Central memory CD8-positive, alpha-beta T cell (primary cell): Measurements from ENCODE around the gene CTBP2.
A peak's percentile ranks its signal among the peaks of the same experiment; 100 is the strongest.
"Not testable (repeated sequence)": the region's sequence is repeated elsewhere in the genome, so short reads cannot be mapped to it uniquely, and the experiment has no call there.

Experiments
- ATAC-seq: fragments of 150-1000 bp; cut with Tn5 transposase; replicated peaks from 2 replicates; pipeline ENCODE4 v1.10.0; 2022; ENCODE audit warnings: mild to moderate bottlenecking, moderate FRiP score, moderate number of reproducible peaks; ENCODE audit not compliant: poor library complexity, severe bottlenecking; ENCODE audit errors: extremely low read depth
- DNase-seq, 2 donors: peaks; one replicate each; pipeline ENCODE4 v3.0.0; 2021; ENCODE audit warnings: low spot score in 2 of 2
- H3K27ac Mint-ChIP-seq: one replicate; pipeline ENCODE4 v1.8.0; 2022; ENCODE audit warnings: low read depth, mild to moderate bottlenecking, moderate library complexity, mixed read lengths
- H3K27me3 Mint-ChIP-seq: one replicate; pipeline ENCODE4 v1.8.0; 2022; ENCODE audit warnings: mixed read lengths
- H3K36me3 Mint-ChIP-seq: one replicate; pipeline ENCODE4 v1.8.0; 2022; ENCODE audit warnings: mild to moderate bottlenecking, moderate library complexity, mixed read lengths; ENCODE audit not compliant: insufficient read depth
- H3K4me1 Mint-ChIP-seq: one replicate; pipeline ENCODE4 v1.8.0; 2022; ENCODE audit warnings: mixed read lengths
- H3K4me3 Mint-ChIP-seq: one replicate; pipeline ENCODE4 v1.8.0; 2022; ENCODE audit warnings: mild to moderate bottlenecking, moderate library complexity, mixed read lengths
- H3K9me3 Mint-ChIP-seq: one replicate; pipeline ENCODE4 v1.8.0; 2022; ENCODE audit warnings: mixed read lengths

CTBP2 gene

GRCh38 chr10:125060026-125060425 lies 100.3 kb downstream of the CTBP2 start:
- H3K36me3 Mint-ChIP-seq = peaks cover 2% of the 10 kb centered on the region
- H3K27ac Mint-ChIP-seq = no peak overlapping the region
- no peaks in the 10 kb centered on the region for H3K9me3 Mint-ChIP-seq
- no peak overlapping the region for H3K4me3 Mint-ChIP-seq
- ATAC-seq = no peak
- peaks cover 28% of the 10 kb centered on the region for H3K4me1 Mint-ChIP-seq
- DNase-seq = no peak
- H3K27me3 Mint-ChIP-seq = peaks cover 19% of the 10 kb centered on the region

- Mint-ChIP-seq H3K4me1 (peaks cover 21% of the 10 kb centered on the region), H3K27me3 (peaks cover 26% of the 10 kb centered on the region)
- DNase-seq, H3K27ac Mint-ChIP-seq, H3K36me3 Mint-ChIP-seq, H3K4me3 Mint-ChIP-seq, ATAC-seq, H3K9me3 Mint-ChIP-seq: not testable (repeated sequence)
Observed at GRCh38 chr10:125059348-125059747, 101.0 kb downstream of the CTBP2 start.

GRCh38 chr10:125057158-125058001 lies 103.0 kb downstream of the CTBP2 start:
- H3K9me3 Mint-ChIP-seq = no peaks in the 10 kb centered on the region
- peaks cover 32% of the 10 kb centered on the region for H3K27me3 Mint-ChIP-seq
- ATAC-seq (no peak), DNase-seq (no peak)
- H3K4me3 Mint-ChIP-seq = no peak overlapping the region
- no peak overlapping the region for H3K27ac Mint-ChIP-seq
- peaks cover 18% of the 10 kb centered on the region for H3K4me1 Mint-ChIP-seq
- peaks cover 2% of the 10 kb centered on the region for H3K36me3 Mint-ChIP-seq

GRCh38 chr10:125056161-125057132 lies 103.9 kb downstream of the CTBP2 start:
- Mint-ChIP-seq H3K4me1 (peaks cover 10% of the 10 kb centered on the region), H3K27ac (no peak overlapping the region), H3K9me3 (no peaks in the 10 kb centered on the region), H3K27me3 (peaks cover 32% of the 10 kb centered on the region), H3K4me3 (no peak overlapping the region), H3K36me3 (no peaks in the 10 kb centered on the region)
- ATAC-seq = no peak
- DNase-seq = no peak

GRCh38 chr10:125055446-125055845 lies 104.9 kb downstream of the CTBP2 start:
- DNase-seq (no peak), ATAC-seq (no peak)
- H3K4me3 Mint-ChIP-seq = no peak overlapping the region
- no peak overlapping the region for H3K27ac Mint-ChIP-seq
- H3K36me3 Mint-ChIP-seq = peaks cover under 1% of the 10 kb centered on the region
- H3K9me3 Mint-ChIP-seq = no peaks in the 10 kb centered on the region
- peaks cover 32% of the 10 kb centered on the region for H3K27me3 Mint-ChIP-seq
- H3K4me1 Mint-ChIP-seq = peaks cover 3% of the 10 kb centered on the region

GRCh38 chr10:125054669-125055268 lies 105.6 kb downstream of the CTBP2 start:
- H3K27ac Mint-ChIP-seq = no peak overlapping the region
- H3K4me1 Mint-ChIP-seq = no peaks in the 10 kb centered on the region
- no peak overlapping the region for H3K4me3 Mint-ChIP-seq
- H3K36me3 Mint-ChIP-seq = peaks cover 1% of the 10 kb centered on the region
- ATAC-seq (no peak), DNase-seq (no peak)
- H3K9me3 Mint-ChIP-seq = no peaks in the 10 kb centered on the region
- H3K27me3 Mint-ChIP-seq = peaks cover 27% of the 10 kb centered on the region

GRCh38 chr10:125054216-125054615 lies 106.1 kb downstream of the CTBP2 start:
- peaks cover 24% of the 10 kb centered on the region for H3K27me3 Mint-ChIP-seq
- H3K36me3 Mint-ChIP-seq = peaks cover 1% of the 10 kb centered on the region
- no peak overlapping the region for H3K4me3 Mint-ChIP-seq

GRCh38 chr10:125052146-125052545 lies 108.2 kb downstream of the CTBP2 start:
- no peaks in the 10 kb centered on the region for H3K9me3 Mint-ChIP-seq
- peaks cover 1% of the 10 kb centered on the region for H3K36me3 Mint-ChIP-seq
- H3K4me1 Mint-ChIP-seq = peaks cover 6% of the 10 kb centered on the region
- ATAC-seq (no peak), DNase-seq (no peak)
- no peak overlapping the region for H3K4me3 Mint-ChIP-seq
- H3K27ac Mint-ChIP-seq = no peak overlapping the region
- H3K27me3 Mint-ChIP-seq = peaks cover 31% of the 10 kb centered on the region

More at GRCh38 chr10:125054216-125054615, 106.1 kb downstream of the CTBP2 start:
- no peak overlapping the region for H3K27ac Mint-ChIP-seq
- ATAC-seq (no peak), DNase-seq (no peak)
- H3K9me3 Mint-ChIP-seq = no peaks in the 10 kb centered on the region
- H3K4me1 Mint-ChIP-seq = peaks cover 2% of the 10 kb centered on the region

GRCh38 chr10:125050383-125050782 lies 110.0 kb downstream of the CTBP2 start:
- Mint-ChIP-seq H3K27ac (no peak overlapping the region), H3K9me3 (no peaks in the 10 kb centered on the region), H3K4me1 (peaks cover 6% of the 10 kb centered on the region), H3K4me3 (no peak overlapping the region), H3K27me3 (peaks cover 26% of the 10 kb centered on the region), H3K36me3 (peaks cover 1% of the 10 kb centered on the region)
- ATAC-seq (no peak), DNase-seq (no peak)

- peaks cover 6% of the 10 kb centered on the region for H3K4me1 Mint-ChIP-seq
- H3K4me3 Mint-ChIP-seq = no peak overlapping the region
- peaks cover 1% of the 10 kb centered on the region for H3K36me3 Mint-ChIP-seq
- no peaks in the 10 kb centered on the region for H3K9me3 Mint-ChIP-seq
- H3K27ac Mint-ChIP-seq = no peak overlapping the region
- H3K27me3 Mint-ChIP-seq = peaks cover 16% of the 10 kb centered on the region
- ATAC-seq (no peak), DNase-seq (no peak)
Observed at GRCh38 chr10:125049216-125049881, 111.0 kb downstream of the CTBP2 start.

GRCh38 chr10:125048094-125048864 lies 112.1 kb downstream of the CTBP2 start:
- no peaks in the 10 kb centered on the region for H3K9me3 Mint-ChIP-seq
- H3K4me1 Mint-ChIP-seq = peaks cover 6% of the 10 kb centered on the region
- ATAC-seq (no peak), DNase-seq (peak; percentile 18 to 32)
- peaks cover 10% of the 10 kb centered on the region for H3K27me3 Mint-ChIP-seq
- no peak overlapping the region for H3K27ac Mint-ChIP-seq
- no peak overlapping the region for H3K4me3 Mint-ChIP-seq
- H3K36me3 Mint-ChIP-seq = peaks cover 1% of the 10 kb centered on the region
